A673 (cell line): Measurements from ENCODE around the gene DSCAM. TPM values are rescaled to one million over a fixed set of nuclear protein-coding genes. Genes with fewer than 3 reads are reported as not detected.

Experiments
- BruUV-seq: library from RNA; stranded (reverse); fragments of 400-500 nt; replicated peaks from 2 replicates; lab custom pipeline; 2021; lab: Mats Ljungman, UMichigan
- CTCF ChIA-PET: fragments of 300-600 bp; sonication (Branson Sonifier 250); formaldehyde crosslinking; loops from one replicate; lab custom pipeline; 2022; ENCODE audit warnings: antibody characterized with exemption; lab: Charles Lee
- POLR2A ChIA-PET: fragments of 300-600 bp; sonication (Branson Sonifier 250); formaldehyde crosslinking; loops from one replicate; lab custom pipeline; 2022; ENCODE audit warnings: antibody characterized with exemption; ENCODE audit not compliant: low non-redundant PET; lab: Charles Lee
- DNase-seq: peaks from one replicate; pipeline ENCODE4 v3.0.0-alpha.2; 2015; ENCODE audit warnings: low spot score
- H3K27ac ChIP-seq: fragments of 200-600 bp; sonication (generic); 2 replicates; pipeline ENCODE4 v1.5.1; 2016; ENCODE audit warnings: mixed run types, low read depth, mild to moderate bottlenecking, mixed read lengths, antibody characterized with exemption, low read length; ENCODE audit not compliant: poor library complexity, severe bottlenecking
- H3K27me3 ChIP-seq: fragments of 200-600 bp; sonication (generic); replicated peaks from 2 replicates; pipeline ENCODE4 v1.6.1; 2017; ENCODE audit warnings: mixed run types, low read depth, mild to moderate bottlenecking, mixed read lengths, antibody characterized with exemption, low read length; ENCODE audit not compliant: insufficient read depth, poor library complexity
- H3K36me3 ChIP-seq: fragments of 200-600 bp; sonication (generic); 2 replicates; pipeline ENCODE4 v1.6.1; 2016; ENCODE audit warnings: mixed run types, mild to moderate bottlenecking, mixed read lengths, antibody characterized with exemption, low read length; ENCODE audit not compliant: insufficient read depth, poor library complexity, severe bottlenecking
- H3K4me1 ChIP-seq: fragments of 200-600 bp; sonication (generic); 2 replicates; pipeline ENCODE4 v1.6.1; 2017; ENCODE audit warnings: mixed run types, mild to moderate bottlenecking, mixed read lengths, antibody characterized with exemption, low read length; ENCODE audit not compliant: insufficient read depth, poor library complexity, severe bottlenecking
- H3K4me3 ChIP-seq: fragments of 200-600 bp; sonication (generic); 2 replicates; pipeline ENCODE4 v1.5.1; 2016; ENCODE audit warnings: low read depth, mixed run types, mild to moderate bottlenecking, mixed read lengths, low read length; ENCODE audit not compliant: poor library complexity, severe bottlenecking
- H3K9me3 ChIP-seq: fragments of 200-600 bp; sonication (generic); 2 replicates; pipeline ENCODE4 v1.6.1; 2016; ENCODE audit warnings: mixed run types, low read depth, mild to moderate bottlenecking, mixed read lengths, antibody characterized with exemption, low read length; ENCODE audit not compliant: poor library complexity, severe bottlenecking
- EZH2 ChIP-seq: fragments of 200-600 bp; sonication (generic); IDR thresholded peaks from 2 replicates; pipeline ENCODE4 v1.6.1; 2017; ENCODE audit warnings: borderline replicate concordance, low read depth, mild to moderate bottlenecking, mixed read lengths, antibody characterized with exemption, low read length; ENCODE audit not compliant: poor library complexity, severe bottlenecking
- intact Hi-C: fragments of 100-400 bp; cut with micrococcal nuclease; formaldehyde crosslinking; loops from one replicate; pipeline ENCODE4 v1.10.0; 2022; ENCODE audit not compliant: unreplicated experiment
- total RNA-seq: library from RNA; stranded (reverse); gene quantifications from 2 replicates; pipeline ENCODE4 v1.2.3, GENCODE V29; 2021
- TF ChIP-seq, protein P1 (sequence below): fragments of 300-800, 200-600 bp; sonication (generic); conservative IDR thresholded peaks from 2 replicates; pipeline ENCODE4 v1.5.1; 2017; ENCODE audit warnings: low read depth, mild to moderate bottlenecking, antibody characterized with exemption, low read length, moderate library complexity, mixed read lengths

The DSCAM gene
- total RNA-seq, 1 experiment from 2014 or later = not detected

GRCh38 chr21:40250514-40251294, 596.3 kb downstream of the DSCAM start:
- TF ChIP-seq EZH2 = no peak
- TF ChIP-seq, protein P1, sequence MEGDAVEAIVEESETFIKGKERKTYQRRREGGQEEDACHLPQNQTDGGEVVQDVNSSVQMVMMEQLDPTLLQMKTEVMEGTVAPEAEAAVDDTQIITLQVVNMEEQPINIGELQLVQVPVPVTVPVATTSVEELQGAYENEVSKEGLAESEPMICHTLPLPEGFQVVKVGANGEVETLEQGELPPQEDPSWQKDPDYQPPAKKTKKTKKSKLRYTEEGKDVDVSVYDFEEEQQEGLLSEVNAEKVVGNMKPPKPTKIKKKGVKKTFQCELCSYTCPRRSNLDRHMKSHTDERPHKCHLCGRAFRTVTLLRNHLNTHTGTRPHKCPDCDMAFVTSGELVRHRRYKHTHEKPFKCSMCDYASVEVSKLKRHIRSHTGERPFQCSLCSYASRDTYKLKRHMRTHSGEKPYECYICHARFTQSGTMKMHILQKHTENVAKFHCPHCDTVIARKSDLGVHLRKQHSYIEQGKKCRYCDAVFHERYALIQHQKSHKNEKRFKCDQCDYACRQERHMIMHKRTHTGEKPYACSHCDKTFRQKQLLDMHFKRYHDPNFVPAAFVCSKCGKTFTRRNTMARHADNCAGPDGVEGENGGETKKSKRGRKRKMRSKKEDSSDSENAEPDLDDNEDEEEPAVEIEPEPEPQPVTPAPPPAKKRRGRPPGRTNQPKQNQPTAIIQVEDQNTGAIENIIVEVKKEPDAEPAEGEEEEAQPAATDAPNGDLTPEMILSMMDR = no peak
- H3K36me3 ChIP-seq = no peaks in the 10 kb centered on the region
- no peaks in the 10 kb centered on the region for H3K27me3 ChIP-seq
- H3K27ac ChIP-seq = no peak overlapping the region
- CTCF ChIA-PET = no interaction called here
- intact Hi-C loops = no loop called here
- DNase-seq = no peak
- POLR2A ChIA-PET = no interaction called here
- no peak overlapping the region for H3K4me3 ChIP-seq
- no TSS peak for BruUV-seq
- peaks cover 11% of the 10 kb centered on the region for H3K9me3 ChIP-seq
- no peaks in the 10 kb centered on the region for H3K4me1 ChIP-seq

GRCh38 chr21:40244981-40245380, 602.0 kb downstream of the DSCAM start:
- no peak for TF ChIP-seq EZH2
- TF ChIP-seq, protein P1 = no peak
- Histone ChIP-seq H3K27ac (no peak overlapping the region), H3K4me3 (no peak overlapping the region), H3K36me3 (no peaks in the 10 kb centered on the region), H3K27me3 (no peaks in the 10 kb centered on the region), H3K9me3 (peaks cover 8% of the 10 kb centered on the region), H3K4me1 (no peaks in the 10 kb centered on the region)
- ChIA-PET POLR2A (no interaction called here), CTCF (no interaction called here)
- no peak for DNase-seq
- BruUV-seq = no TSS peak
- intact Hi-C loops = no loop called here

DNA sequence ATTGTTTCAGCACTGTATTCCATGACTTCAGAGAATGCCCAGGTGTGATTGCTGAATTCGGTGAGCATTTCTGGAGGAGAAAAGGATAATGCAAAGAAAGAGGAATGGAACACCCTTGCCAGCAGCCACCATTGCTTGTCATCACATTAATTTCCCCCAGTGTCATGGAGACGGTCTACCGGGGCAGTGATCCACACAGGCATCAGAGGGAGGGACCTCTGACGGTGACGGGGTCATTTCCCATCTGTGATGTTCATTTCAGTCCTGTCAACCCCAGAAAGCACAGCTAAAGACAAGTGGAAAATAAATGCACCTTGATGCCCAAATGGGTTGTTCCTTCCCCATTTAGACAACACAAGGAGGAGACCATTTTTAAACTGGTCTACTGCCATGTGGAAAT, 603.3 kb downstream of the DSCAM start:
- H3K9me3 ChIP-seq = peaks cover 12% of the 10 kb centered on the region
- no peak overlapping the region for H3K4me3 ChIP-seq
- no peaks in the 10 kb centered on the region for H3K27me3 ChIP-seq
- intact Hi-C loops = no loop called here
- no peak for TF ChIP-seq EZH2
- TF ChIP-seq, protein P1 = no peak
- ChIA-PET POLR2A (no interaction called here), CTCF (no interaction called here)
- H3K36me3 ChIP-seq = no peaks in the 10 kb centered on the region
- no peaks in the 10 kb centered on the region for H3K4me1 ChIP-seq
- DNase-seq = no peak
- H3K27ac ChIP-seq = no peak overlapping the region
- no TSS peak for BruUV-seq
